Progenitor cell of endocrine pancreas (in vitro differentiated cells): ENCODE data around the gene CDKN1A. TPM values are rescaled to one million over a fixed set of nuclear protein-coding genes. Genes with fewer than 3 reads are reported as not detected.

Experiments used
- DNase-seq: peaks from one replicate; pipeline ENCODE4 v3.0.0; 2021; ENCODE audit warnings: low spot score; ENCODE audit not compliant: unreplicated experiment
- H3K27ac Mint-ChIP-seq: 2 replicates; pipeline ENCODE4 v1.8.0; 2021; ENCODE audit warnings: mild to moderate bottlenecking, moderate library complexity, mixed read lengths
- H3K27me3 Mint-ChIP-seq: 2 replicates; pipeline ENCODE4 v1.8.0; 2021; ENCODE audit warnings: mixed read lengths
- H3K36me3 Mint-ChIP-seq: 2 replicates; pipeline ENCODE4 v1.8.0; 2022; ENCODE audit warnings: mixed read lengths; ENCODE audit not compliant: insufficient read depth
- H3K4me1 Mint-ChIP-seq: 2 replicates; pipeline ENCODE4 v1.8.0; 2021; ENCODE audit warnings: low read depth, mixed read lengths
- H3K4me3 Mint-ChIP-seq: 2 replicates; pipeline ENCODE4 v1.8.0; 2021; ENCODE audit warnings: low read depth, mild to moderate bottlenecking, moderate library complexity, mixed read lengths
- H3K9me3 Mint-ChIP-seq: 2 replicates; pipeline ENCODE4 v1.8.0; 2021; ENCODE audit warnings: low read depth, mixed read lengths
- CTCF ChIP-seq: fragments of 200-600 bp; sonication (generic); IDR thresholded peaks from one replicate; pipeline ENCODE4 v1.5.0; 2021; ENCODE audit warnings: antibody characterized with exemption, mild to moderate bottlenecking; ENCODE audit not compliant: unreplicated experiment
- total RNA-seq: library from RNA; stranded (reverse); gene quantifications from 2 replicates; pipeline ENCODE4 v1.2.1, GENCODE V29; 2021

The CDKN1A gene
- total RNA-seq, 1 donor from 2014 or later: 12.4 TPM

GRCh38 chr6:36679043-36679833 lies 724 bp downstream of the CDKN1A start:
- peak; percentile 24 for DNase-seq
- Mint-ChIP-seq H3K4me1 (peaks cover 36% of the 10 kb centered on the region), H3K9me3 (no peaks in the 10 kb centered on the region), H3K36me3 (peaks cover 1% of the 10 kb centered on the region), H3K4me3 (peak overlapping the region; percentile 77), H3K27ac (peak overlapping the region; percentile 84), H3K27me3 (peaks cover 46% of the 10 kb centered on the region)
- no peak for TF ChIP-seq CTCF

- no peak for TF ChIP-seq CTCF
- DNase-seq: no peak
- Mint-ChIP-seq H3K36me3 (peaks cover 1% of the 10 kb centered on the region), H3K27me3 (peaks cover 41% of the 10 kb centered on the region), H3K9me3 (no peaks in the 10 kb centered on the region), H3K27ac (no peak overlapping the region), H3K4me3 (no peak overlapping the region), H3K4me1 (peaks cover 21% of the 10 kb centered on the region)
These were observed 4.0 kb downstream of the CDKN1A start for GRCh38 chr6:36682328-36683144.

GRCh38 chr6:36683145-36683655 lies 4.7 kb downstream of the CDKN1A start:
- no peak for TF ChIP-seq CTCF
- peaks cover 1% of the 10 kb centered on the region for H3K36me3 Mint-ChIP-seq
- peaks cover 36% of the 10 kb centered on the region for H3K27me3 Mint-ChIP-seq
- no peaks in the 10 kb centered on the region for H3K9me3 Mint-ChIP-seq
- no peak for DNase-seq
- H3K27ac Mint-ChIP-seq: no peak overlapping the region
- H3K4me3 Mint-ChIP-seq: no peak overlapping the region
- H3K4me1 Mint-ChIP-seq: peaks cover 14% of the 10 kb centered on the region

- Mint-ChIP-seq H3K9me3 (no peaks in the 10 kb centered on the region), H3K4me1 (peaks cover 10% of the 10 kb centered on the region), H3K27ac (no peak overlapping the region), H3K4me3 (no peak overlapping the region), H3K27me3 (peaks cover 35% of the 10 kb centered on the region), H3K36me3 (peaks cover 1% of the 10 kb centered on the region)
- DNase-seq: no peak
- no peak for TF ChIP-seq CTCF
These were observed 5.3 kb downstream of the CDKN1A start for GRCh38 chr6:36683656-36684446.

GRCh38 chr6:36684447-36684812 lies 5.9 kb downstream of the CDKN1A start:
- DNase-seq: no peak
- no peak for TF ChIP-seq CTCF
- peaks cover 35% of the 10 kb centered on the region for H3K27me3 Mint-ChIP-seq
- H3K4me3 Mint-ChIP-seq: no peak overlapping the region
- H3K36me3 Mint-ChIP-seq: peaks cover 1% of the 10 kb centered on the region
- H3K27ac Mint-ChIP-seq: no peak overlapping the region
- peaks cover 10% of the 10 kb centered on the region for H3K4me1 Mint-ChIP-seq
- no peaks in the 10 kb centered on the region for H3K9me3 Mint-ChIP-seq
